ENCODE measurements around the gene POU3F3. TPM values are rescaled to one million over a fixed set of nuclear protein-coding genes. Genes with fewer than 3 reads are reported as not detected.

The POU3F3 gene
- total RNA-seq, 2 experiments from 2014 or later, result not detected

GRCh38 chr2:104840156-104840555, 13.8 kb upstream of the POU3F3 start:
- Mint-ChIP-seq H3K4me3 (no peak overlapping the region), H3K27me3 (peaks cover 46% of the 10 kb centered on the region), H3K9me3 (ENCODE audit: low read depth) (no peaks in the 10 kb centered on the region), H3K27ac (no peak overlapping the region), H3K36me3 (peaks cover 4% of the 10 kb centered on the region), H3K4me1 (peaks cover 5% of the 10 kb centered on the region)
- DNase-seq (no peak), ATAC-seq (no peak)
- CTCF ChIA-PET, result interaction anchor here (0.8 kb wide), 1 partner anchor 8 kb away, joined by 3 read pairs; no protein-coding TSS in a partner anchor

GRCh38 chr2:104840893-104841585, 12.9 kb upstream of the POU3F3 start:
- DNase-seq (no peak), ATAC-seq (no peak)
- Mint-ChIP-seq H3K4me1 (peaks cover 5% of the 10 kb centered on the region), H3K27ac (no peak overlapping the region), H3K9me3 (ENCODE audit: low read depth) (no peaks in the 10 kb centered on the region), H3K4me3 (no peak overlapping the region), H3K27me3 (peaks cover 55% of the 10 kb centered on the region), H3K36me3 (peaks cover 7% of the 10 kb centered on the region)
- CTCF ChIA-PET, result interaction anchor here (0.8 to 1.1 kb wide), 2 partner anchors 7 to 9 kb away, joined by 3 to 5 read pairs; no protein-coding TSS in a partner anchor

DNA sequence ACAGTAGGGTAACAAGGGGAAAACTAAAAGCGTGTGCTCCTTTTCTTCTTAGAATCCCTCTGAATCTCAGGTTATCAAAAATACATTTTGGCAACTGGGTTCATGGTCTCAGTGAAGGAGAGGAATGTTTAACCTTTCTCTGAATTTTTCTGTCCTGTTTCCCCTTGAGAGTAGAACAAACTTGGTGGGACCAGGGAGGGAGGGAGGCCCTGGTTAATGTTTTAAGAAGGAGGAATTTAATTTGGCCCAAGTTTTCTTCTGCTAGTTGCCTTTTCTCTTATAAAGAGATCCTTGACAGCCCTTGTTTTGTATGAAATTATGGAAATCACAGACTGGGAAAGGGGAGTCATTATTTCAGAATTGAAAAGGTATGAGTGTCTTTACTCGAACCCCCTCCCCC, 12.2 kb upstream of the POU3F3 start:
- Mint-ChIP-seq H3K9me3 (ENCODE audit: low read depth) (no peaks in the 10 kb centered on the region), H3K36me3 (peaks cover 7% of the 10 kb centered on the region), H3K4me3 (no peak overlapping the region), H3K4me1 (peaks cover 5% of the 10 kb centered on the region), H3K27ac (peak overlapping the region; percentile 19), H3K27me3 (peaks cover 61% of the 10 kb centered on the region)
- no peak for DNase-seq
- CTCF ChIA-PET, result interaction anchor here (1.1 kb wide), 1 partner anchor 8 kb away, joined by 5 read pairs; no protein-coding TSS in a partner anchor
- no peak for ATAC-seq

- Mint-ChIP-seq H3K36me3 (peaks cover 7% of the 10 kb centered on the region), H3K9me3 (ENCODE audit: low read depth) (no peaks in the 10 kb centered on the region), H3K4me1 (peaks cover 5% of the 10 kb centered on the region), H3K27me3 (peaks cover 81% of the 10 kb centered on the region), H3K27ac (peak overlapping the region; percentile 33), H3K4me3 (no peak overlapping the region)
- ATAC-seq (no peak), DNase-seq (no peak)
- CTCF ChIA-PET, result interaction anchor here (1.0 kb wide), 1 partner anchor 31 kb away, joined by 3 read pairs; no protein-coding TSS in a partner anchor
Measured at GRCh38 chr2:104844807-104845551, 8.9 kb upstream of the POU3F3 start.

DNA sequence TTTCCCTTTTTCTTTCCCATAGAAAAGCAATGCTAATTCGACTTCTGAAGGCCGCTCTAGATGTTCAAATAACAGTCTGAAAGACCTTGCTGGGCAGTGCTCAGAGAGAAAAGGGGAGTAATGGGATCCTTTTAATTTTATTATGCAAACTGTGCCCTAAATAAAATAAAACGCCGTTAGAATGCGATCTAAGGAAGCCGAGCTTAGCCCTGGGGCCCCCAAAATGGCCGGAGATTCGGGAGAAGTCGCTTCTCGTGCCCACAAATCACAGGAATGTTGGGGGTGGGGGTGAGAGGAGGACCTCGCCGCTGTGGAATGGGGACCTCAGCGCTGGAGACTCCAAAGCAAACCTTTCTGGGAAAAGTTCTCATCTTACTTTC, 8.4 kb upstream of the POU3F3 start:
- H3K27ac Mint-ChIP-seq, result peak overlapping the region; percentile 33
- H3K36me3 Mint-ChIP-seq, result peaks cover 7% of the 10 kb centered on the region
- H3K9me3 Mint-ChIP-seq (ENCODE audit: low read depth), result no peaks in the 10 kb centered on the region
- H3K27me3 Mint-ChIP-seq, result peaks cover 84% of the 10 kb centered on the region
- ATAC-seq (no peak), DNase-seq (no peak)
- CTCF ChIA-PET, result no interaction called here
- peaks cover 5% of the 10 kb centered on the region for H3K4me1 Mint-ChIP-seq
- no peak overlapping the region for H3K4me3 Mint-ChIP-seq

DNA sequence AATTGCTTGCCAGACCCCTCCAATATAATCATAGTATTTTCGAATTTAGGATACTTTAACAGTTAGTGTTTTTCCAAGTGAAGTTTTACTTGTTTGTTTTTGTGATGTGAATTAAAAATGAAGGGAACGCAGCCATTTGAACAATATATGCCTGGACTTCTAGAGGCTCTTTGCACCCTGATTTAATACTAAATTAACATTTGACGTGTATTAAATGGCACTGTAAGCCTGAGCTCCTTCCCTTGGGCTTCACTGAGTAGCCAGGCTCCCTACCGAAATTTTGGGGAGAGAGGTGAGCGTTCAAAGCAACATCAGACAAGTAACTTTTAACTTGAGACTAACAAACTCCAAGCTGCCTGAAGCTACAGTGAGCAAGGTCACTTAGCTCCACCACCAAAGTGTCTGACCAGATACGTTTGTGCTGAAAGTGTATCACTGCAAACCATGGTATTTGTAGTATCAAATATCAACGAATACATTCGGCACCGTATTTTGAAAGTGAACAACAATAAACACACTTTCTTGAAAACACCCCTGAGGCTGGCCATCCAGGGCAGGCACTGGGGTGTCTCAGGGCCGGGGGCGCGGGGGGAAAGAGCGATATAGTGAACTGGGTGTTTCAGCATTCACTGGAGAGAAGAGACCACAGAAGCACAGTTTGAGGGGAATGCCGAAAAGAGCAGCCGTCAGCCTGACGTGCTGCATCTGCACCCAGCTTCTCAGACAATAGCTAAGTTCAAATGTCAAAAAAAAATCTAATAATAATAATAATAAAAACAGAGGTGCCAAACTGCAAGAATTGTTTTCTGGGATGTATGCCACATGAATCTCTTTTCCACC, 7.7 kb upstream of the POU3F3 start:
- H3K4me3 Mint-ChIP-seq, result no peak overlapping the region
- no peak overlapping the region for H3K27ac Mint-ChIP-seq
- H3K9me3 Mint-ChIP-seq (ENCODE audit: low read depth), result no peaks in the 10 kb centered on the region
- H3K36me3 Mint-ChIP-seq, result peaks cover 7% of the 10 kb centered on the region
- H3K4me1 Mint-ChIP-seq, result peaks cover 5% of the 10 kb centered on the region
- ATAC-seq, result no peak
- CTCF ChIA-PET, result interaction anchor here (1.5 kb wide), 1 partner anchor 21 kb away, joined by 4 read pairs; no protein-coding TSS in a partner anchor
- no peak for DNase-seq
- H3K27me3 Mint-ChIP-seq, result peaks cover 90% of the 10 kb centered on the region

DNA sequence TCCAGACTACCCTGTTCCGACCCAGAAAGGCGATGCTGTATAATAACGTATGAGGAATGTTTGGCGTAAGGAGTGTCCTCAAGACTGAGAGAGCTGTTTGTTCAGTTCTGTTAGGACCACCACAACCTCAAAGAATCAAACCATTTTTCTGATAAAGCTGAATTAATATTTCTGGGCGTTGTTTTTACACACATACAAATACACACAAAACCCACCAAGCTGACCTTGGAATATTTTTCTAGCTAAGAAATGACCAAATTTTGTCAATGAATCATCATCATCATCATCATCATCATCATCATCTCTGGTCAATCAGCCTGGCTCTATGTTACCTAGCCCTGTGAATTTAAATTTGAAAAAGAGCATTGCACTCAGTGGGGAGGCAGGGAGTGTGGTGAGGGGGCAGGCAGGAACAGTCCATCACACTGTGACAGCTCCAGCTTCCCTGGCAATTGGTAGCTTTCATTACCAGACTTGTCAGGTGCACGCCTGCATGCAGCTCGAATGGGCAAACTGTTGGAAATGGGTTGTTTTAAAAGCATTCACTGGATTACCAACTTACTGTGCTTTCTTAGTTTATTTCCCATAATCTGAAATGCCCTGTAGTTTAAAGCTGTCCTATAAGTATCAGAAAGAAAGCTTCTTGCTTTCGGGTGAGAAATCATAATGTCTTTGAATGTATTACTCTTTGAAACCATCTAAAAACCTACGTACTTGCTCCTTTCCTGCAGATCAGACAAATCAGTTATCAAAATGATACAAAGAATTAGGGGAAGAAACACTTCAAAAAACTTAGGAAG, 6.9 kb upstream of the POU3F3 start:
- H3K27ac Mint-ChIP-seq, result no peak overlapping the region
- peaks cover 7% of the 10 kb centered on the region for H3K36me3 Mint-ChIP-seq
- H3K27me3 Mint-ChIP-seq, result peaks cover 90% of the 10 kb centered on the region
- H3K9me3 Mint-ChIP-seq (ENCODE audit: low read depth), result no peaks in the 10 kb centered on the region
- ATAC-seq (no peak), DNase-seq (no peak)
- no peak overlapping the region for H3K4me3 Mint-ChIP-seq
- peaks cover 7% of the 10 kb centered on the region for H3K4me1 Mint-ChIP-seq
- CTCF ChIA-PET, result interaction anchor here (1.3 to 1.5 kb wide), 2 partner anchors 20 to 1685 kb away, joined by 3 to 4 read pairs; no protein-coding TSS in a partner anchor

DNA sequence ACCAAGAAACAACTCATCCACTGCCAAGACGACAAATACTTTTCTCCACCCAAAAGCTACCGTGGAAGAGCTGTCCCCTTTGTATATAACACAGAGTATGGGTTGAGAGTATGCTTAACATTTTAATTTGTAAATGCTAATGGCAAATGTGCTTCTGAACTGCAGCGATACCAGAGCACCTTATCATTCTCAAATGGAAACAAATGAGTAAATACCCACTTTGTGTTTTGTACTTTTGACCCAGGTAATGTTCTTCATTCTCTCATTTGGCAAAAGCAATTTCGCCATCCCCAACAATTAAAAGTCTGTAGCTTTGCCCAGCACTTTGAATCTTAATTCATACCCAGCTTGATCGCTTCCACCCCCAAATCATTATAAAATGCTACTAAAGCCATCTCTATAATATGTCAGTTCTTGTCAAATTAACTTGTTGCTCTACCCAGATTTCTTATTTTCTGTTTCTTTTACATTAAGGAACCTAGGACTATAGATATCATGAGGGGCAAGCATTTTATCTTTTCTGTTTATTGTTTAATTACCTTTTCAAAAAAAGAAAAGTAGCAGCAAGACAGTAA, 6.2 kb upstream of the POU3F3 start:
- Mint-ChIP-seq H3K36me3 (peaks cover 7% of the 10 kb centered on the region), H3K9me3 (ENCODE audit: low read depth) (no peaks in the 10 kb centered on the region), H3K27me3 (peaks cover 90% of the 10 kb centered on the region), H3K27ac (no peak overlapping the region), H3K4me1 (peaks cover 10% of the 10 kb centered on the region), H3K4me3 (no peak overlapping the region)
- CTCF ChIA-PET, result interaction anchor here (1.3 to 1.5 kb wide), 2 partner anchors 19 to 1686 kb away, joined by 3 to 4 read pairs; no protein-coding TSS in a partner anchor
- ATAC-seq (no peak), DNase-seq (no peak)

- H3K4me3 Mint-ChIP-seq, result no peak overlapping the region
- H3K27ac Mint-ChIP-seq, result no peak overlapping the region
- H3K9me3 Mint-ChIP-seq (ENCODE audit: low read depth), result no peaks in the 10 kb centered on the region
- ATAC-seq, result no peak
- CTCF ChIA-PET, result interaction anchor here (0.6 kb wide), 1 partner anchor 8 kb away, joined by 3 read pairs; no protein-coding TSS in a partner anchor
- H3K4me1 Mint-ChIP-seq, result peaks cover 13% of the 10 kb centered on the region
- H3K36me3 Mint-ChIP-seq, result peaks cover 10% of the 10 kb centered on the region
- H3K27me3 Mint-ChIP-seq, result peaks cover 94% of the 10 kb centered on the region
- DNase-seq, result no peak
Measured at GRCh38 chr2:104848526-104848925, 5.4 kb upstream of the POU3F3 start.

GRCh38 chr2:104849101-104849500, 4.8 kb upstream of the POU3F3 start:
- Mint-ChIP-seq H3K36me3 (peaks cover 8% of the 10 kb centered on the region), H3K4me1 (peaks cover 13% of the 10 kb centered on the region), H3K4me3 (no peak overlapping the region), H3K9me3 (ENCODE audit: low read depth) (no peaks in the 10 kb centered on the region), H3K27me3 (peaks cover 92% of the 10 kb centered on the region), H3K27ac (no peak overlapping the region)
- no peak for DNase-seq
- ATAC-seq, result no peak
- CTCF ChIA-PET, result interaction anchor here (0.9 to 1.9 kb wide), 10 partner anchors 8 to 1688 kb away, joined by 3 to 9 read pairs (median 4); no protein-coding TSS in a partner anchor

DNA sequence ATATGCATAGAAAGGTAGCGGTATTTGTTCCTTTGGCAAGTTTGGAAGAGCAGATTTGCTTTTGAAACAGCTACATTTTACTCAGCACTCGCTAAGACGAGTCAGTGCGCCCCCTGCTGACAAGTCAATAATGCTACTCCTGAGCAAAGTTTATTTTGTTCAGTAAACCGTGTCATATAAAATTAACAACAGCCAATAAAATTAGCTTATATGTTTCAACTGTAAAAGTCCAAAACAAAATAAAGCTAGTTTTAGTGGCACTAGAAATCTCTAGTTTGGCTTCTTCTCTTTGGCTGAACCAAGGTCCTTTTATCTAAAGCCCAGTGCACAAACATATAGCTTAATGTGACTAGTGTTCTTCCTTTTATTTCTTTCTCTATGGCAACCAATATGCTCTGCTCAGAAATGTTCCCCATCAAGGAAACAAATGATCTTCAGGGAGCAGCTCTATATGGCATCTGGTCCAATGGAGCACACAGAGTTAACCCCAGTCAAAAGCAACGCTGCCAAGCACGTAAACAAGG, 4.2 kb upstream of the POU3F3 start:
- peaks cover 10% of the 10 kb centered on the region for H3K36me3 Mint-ChIP-seq
- peak; percentile 72 for DNase-seq
- CTCF ChIA-PET, result interaction anchor here (0.9 to 1.9 kb wide), 11 partner anchors 8 to 1689 kb away, joined by 3 to 9 read pairs (median 4); no protein-coding TSS in a partner anchor
- H3K4me3 Mint-ChIP-seq, result no peak overlapping the region
- H3K9me3 Mint-ChIP-seq (ENCODE audit: low read depth), result no peaks in the 10 kb centered on the region
- ATAC-seq, result no peak
- peaks cover 94% of the 10 kb centered on the region for H3K27me3 Mint-ChIP-seq
- no peak overlapping the region for H3K27ac Mint-ChIP-seq
- peaks cover 16% of the 10 kb centered on the region for H3K4me1 Mint-ChIP-seq

Data from activated CD8-positive, alpha-beta memory T cell treated with anti-CD3 and anti-CD28 coated beads, Interleukin-2, amount 10 ng/mL, durations not matched to agents 7 days and 5 days (primary cell).